DND-41 (cell line): ENCODE data around the gene HPCAL1.

Experiments
- CTCF ChIP-seq: IDR thresholded peaks from 2 replicates; pipeline ENCODE4 v1.5.1; 2012; ENCODE audit warnings: borderline replicate concordance, low read length, moderate library complexity, mild to moderate bottlenecking; ENCODE audit not compliant: poor library complexity, severe bottlenecking; ENCODE audit errors: extremely low read depth
- EZH2 ChIP-seq: IDR thresholded peaks from 3 replicates; pipeline ENCODE4 v1.6.1; 2012; ENCODE audit warnings: borderline replicate concordance, low read depth, mild to moderate bottlenecking, moderate library complexity, low read length, inconsistent platforms; ENCODE audit not compliant: severe bottlenecking

DNA sequence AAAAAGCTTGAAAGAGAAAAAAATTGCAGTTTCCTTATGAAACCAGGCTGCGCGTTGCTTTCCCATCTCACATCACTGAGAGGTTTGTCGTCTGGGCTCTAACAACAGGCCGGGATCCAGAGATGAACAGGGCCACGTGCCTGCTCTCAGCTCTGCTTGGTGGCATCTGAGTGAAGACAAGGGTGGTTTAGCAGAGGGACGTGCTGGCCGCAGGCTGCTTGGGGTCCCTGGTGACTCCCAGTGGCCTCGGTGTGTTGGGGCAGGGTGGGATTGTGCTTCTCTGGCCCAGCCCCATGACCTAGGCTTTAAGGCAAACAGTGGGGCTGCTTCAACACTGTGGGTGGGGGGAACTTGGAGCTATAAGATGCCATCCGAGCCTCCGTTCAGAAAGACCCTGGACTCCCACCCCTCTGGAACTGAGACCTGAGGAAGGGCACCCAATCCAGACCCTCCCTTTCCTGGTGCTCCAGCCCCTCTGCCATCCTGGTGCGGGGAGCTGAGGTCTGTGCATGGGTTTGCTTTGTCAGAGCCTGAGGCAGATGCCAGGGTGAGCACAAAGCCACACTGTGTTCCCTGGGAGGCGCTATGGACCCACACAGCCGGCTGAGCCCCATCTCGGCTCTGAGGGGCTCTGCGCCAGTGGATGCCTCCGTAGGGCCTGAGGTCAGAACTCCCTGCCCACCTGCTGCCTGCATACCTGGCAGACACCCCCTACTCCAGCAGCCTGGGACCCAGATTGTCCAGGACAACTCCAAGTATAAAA lies 18.4 kb upstream of the HPCAL1 start:
- TF ChIP-seq CTCF (no peak), EZH2 (no peak)
